ENCODE results near the gene POM121C.
A peak's percentile ranks its signal among the peaks of the same experiment; 100 is the strongest.
"Not testable (repeated sequence)": the region's sequence is repeated elsewhere in the genome, so short reads cannot be mapped to it uniquely, and the experiment has no call there.

POM121C gene

GRCh38 chr7:75485979-75486643 is at the start of gene POM121C:
Gene POM121C, minus strand, starts transcription at chr7:75486299. Its CDS starts 44,803 bp downstream, at chr7:75441496.
- peak; percentile 91 for DNase-seq (ENCODE audit: low spot score)

- DNase-seq (ENCODE audit: low spot score), result no peak
Measured at GRCh38 chr7:75534727-75535307, 48.7 kb upstream of the POM121C start.

GRCh38 chr7:75533926-75534325 is 47.8 kb upstream of the POM121C start:
- no peak for DNase-seq (ENCODE audit: low spot score)

GRCh38 chr7:75532639-75533038 is 46.5 kb upstream of the POM121C start:
- DNase-seq (ENCODE audit: low spot score), result no peak

GRCh38 chr7:75531359-75531821 is 45.3 kb upstream of the POM121C start:
- DNase-seq (ENCODE audit: low spot score), result no peak

- DNase-seq (ENCODE audit: low spot score), result not testable (repeated sequence)
Measured at GRCh38 chr7:75527224-75527722, 41.2 kb upstream of the POM121C start.

GRCh38 chr7:75521727-75522126 is 35.6 kb upstream of the POM121C start:
- not testable (repeated sequence) for DNase-seq (ENCODE audit: low spot score)

GRCh38 chr7:75518842-75519241 is 32.7 kb upstream of the POM121C start:
- DNase-seq (ENCODE audit: low spot score), result not testable (repeated sequence)

GRCh38 chr7:75509033-75509432 is 22.9 kb upstream of the POM121C start:
- DNase-seq (ENCODE audit: low spot score), result not testable (repeated sequence)

- not testable (repeated sequence) for DNase-seq (ENCODE audit: low spot score)
Measured at GRCh38 chr7:75492020-75492419, 5.9 kb upstream of the POM121C start, which contains the start of gene SPDYE5. Gene SPDYE5, plus strand, starts transcription at chr7:75492320. Its CDS starts 1,728 bp downstream, at chr7:75494048.

GRCh38 chr7:75485355-75485978 is 632 bp downstream of the POM121C start:
- not testable (repeated sequence) for DNase-seq (ENCODE audit: low spot score)

- not testable (repeated sequence) for DNase-seq (ENCODE audit: low spot score)
Measured at GRCh38 chr7:75480313-75480712, 5.8 kb downstream of the POM121C start.

GRCh38 chr7:75477457-75477856 is 8.6 kb downstream of the POM121C start:
- not testable (repeated sequence) for DNase-seq (ENCODE audit: low spot score)

GRCh38 chr7:75470166-75470565 is 15.9 kb downstream of the POM121C start:
- DNase-seq (ENCODE audit: low spot score), result not testable (repeated sequence)

GRCh38 chr7:75460541-75460940 is 25.6 kb downstream of the POM121C start:
- DNase-seq (ENCODE audit: low spot score), result not testable (repeated sequence)

- DNase-seq (ENCODE audit: low spot score), result not testable (repeated sequence)
Measured at GRCh38 chr7:75458034-75458433, 28.1 kb downstream of the POM121C start.

GRCh38 chr7:75456403-75456802 is 29.7 kb downstream of the POM121C start:
- DNase-seq (ENCODE audit: low spot score), result not testable (repeated sequence)

GRCh38 chr7:75452494-75452955 is 33.6 kb downstream of the POM121C start:
- DNase-seq (ENCODE audit: low spot score), result not testable (repeated sequence)

GRCh38 chr7:75449946-75450345 is 36.2 kb downstream of the POM121C start:
- DNase-seq (ENCODE audit: low spot score), result not testable (repeated sequence)

GRCh38 chr7:75442465-75443111 is 43.5 kb downstream of the POM121C start:
- DNase-seq (ENCODE audit: low spot score), result not testable (repeated sequence)

GRCh38 chr7:75442101-75442464 is 44.0 kb downstream of the POM121C start:
- not testable (repeated sequence) for DNase-seq (ENCODE audit: low spot score)

- not testable (repeated sequence) for DNase-seq (ENCODE audit: low spot score)
Measured at GRCh38 chr7:75439000-75439399, 47.1 kb downstream of the POM121C start.
